A549 (cell line): Measurements from ENCODE around the gene KDELR3. TPM values are rescaled to one million over a fixed set of nuclear protein-coding genes. Genes with fewer than 3 reads are reported as not detected.

Experiments used
- ATAC-seq, 2 experiments: fragments of 200-7000 bp in 1 of 2; fragments of >200 bp in 1 of 2; cut with Nextera tagmentation in 1 of 2; cut with Tn5 transposase in 1 of 2; 3 replicates each; pipeline versions ENCODE4 v1.8.0 to v1.9.1; 2018 to 2020; ENCODE audit warnings: mild to moderate bottlenecking in 1 of 2, moderate library complexity in 1 of 2
- CTCF ChIA-PET: fragments of 300-600 bp; sonication (Branson Sonifier 250); formaldehyde crosslinking; extraction: SDS; loops from one replicate; lab custom pipeline; 2021; ENCODE audit warnings: antibody characterized with exemption, inconsistent platforms; lab: Yijun Ruan, JAX
- POLR2A ChIA-PET: fragments of 350-600 bp; formaldehyde crosslinking; extraction: SDS; loops from one replicate; lab custom pipeline; 2021; ENCODE audit warnings: antibody characterized with exemption, inconsistent platforms; lab: Yijun Ruan, JAX
- DNase-seq, 2 experiments: peaks; one replicate each; pipeline versions ENCODE4 v3.0.0 to v3.0.0-alpha.2; 2011 to 2016; ENCODE audit warnings: low read depth in 1 of 2, low spot score in 1 of 2
- FAIRE-seq: peaks from 2 replicates; lab custom pipeline; 2011; peaks lifted over from hg19 to GRCh38; lab: Jason Lieb, UNC
- H3K27ac ChIP-seq, 2 experiments: fragments of >200 bp; sonication (Bioruptor Twin); formaldehyde crosslinking; 3 replicates each; pipeline ENCODE4 v1.5.1; 2016 to 2017
- H3K4me1 ChIP-seq: fragments of >200 bp; sonication (Bioruptor Twin); formaldehyde crosslinking; 3 replicates; pipeline ENCODE4 v1.6.1; 2016
- H3K4me2 ChIP-seq: fragments of >200 bp; sonication (Bioruptor Twin); formaldehyde crosslinking; 3 replicates; pipeline ENCODE4 v1.6.1; 2016
- H3K4me3 ChIP-seq: fragments of >200 bp; sonication (Bioruptor Twin); formaldehyde crosslinking; 3 replicates; pipeline ENCODE4 v1.5.1; 2016
- H3K9me3 ChIP-seq: fragments of >200 bp; sonication (Bioruptor Twin); formaldehyde crosslinking; 3 replicates; pipeline ENCODE4 v1.6.1; 2016
- BHLHE40 ChIP-seq: IDR thresholded peaks from 2 replicates; pipeline ENCODE4 v1.6.1; 2012; ENCODE audit warnings: low read depth, low read length, inconsistent platforms
- CEBPB ChIP-seq, 2 experiments: fragments of >200 bp in 1 of 2; sonication (Bioruptor Twin) in 1 of 2; formaldehyde crosslinking in 1 of 2; IDR thresholded peaks; 2 replicates each; pipeline ENCODE4 v1.6.1; 2012 to 2016
- CHD2 ChIP-seq: fragments of 150-350 bp; IDR thresholded peaks from 2 replicates; pipeline ENCODE4 v1.6.1; 2014; ENCODE audit warnings: low read length; ENCODE audit not compliant: partially characterized antibody
- GATA3 ChIP-seq: IDR thresholded peaks from 2 replicates; pipeline ENCODE4 v1.6.1; 2012; ENCODE audit warnings: borderline replicate concordance
- HOXB13 ChIP-seq: fragments of 250-450 bp; sonication (Bioruptor Pico); IDR thresholded peaks from 2 replicates; pipeline ENCODE4 v1.5.0; 2020; ENCODE audit warnings: low read depth, mild to moderate bottlenecking, moderate library complexity
- HOXB5 ChIP-seq: fragments of 250-450 bp; sonication (Bioruptor Pico); IDR thresholded peaks from 2 replicates; pipeline ENCODE4 v1.5.0; 2020; ENCODE audit warnings: mild to moderate bottlenecking, moderate library complexity
- JUN ChIP-seq, 2 experiments: fragments of >200 bp; sonication (Bioruptor Twin); formaldehyde crosslinking; IDR thresholded peaks; 2 replicates in 1 of 2; 3 replicates in 1 of 2; pipeline ENCODE4 v1.6.1; 2016 to 2017
- JUNB ChIP-seq: fragments of >200 bp; sonication (Bioruptor Twin); formaldehyde crosslinking; IDR thresholded peaks from 2 replicates; pipeline ENCODE4 v1.6.1; 2016
- MYC ChIP-seq: IDR thresholded peaks from 2 replicates; pipeline ENCODE4 v1.6.1; 2012; ENCODE audit warnings: mild to moderate bottlenecking, inconsistent platforms, low read length, improper control_type of control experiment, borderline replicate concordance
- PHF8 ChIP-seq: fragments of 200-600 bp; sonication (generic); IDR thresholded peaks from 2 replicates; pipeline ENCODE4 v1.6.1; 2016; ENCODE audit warnings: low read depth, mild to moderate bottlenecking, antibody characterized with exemption, moderate library complexity, borderline replicate concordance
- POLR2A ChIP-seq: IDR thresholded peaks from 2 replicates; pipeline ENCODE4 v1.6.1; 2012; ENCODE audit warnings: mild to moderate bottlenecking, low read length
- RCOR1 ChIP-seq: fragments of 150-350 bp; IDR thresholded peaks from 2 replicates; pipeline ENCODE4 v1.6.1; 2014; ENCODE audit warnings: antibody characterized with exemption, low read length, low read depth
- TP53 ChIP-seq: fragments of 250-450 bp; sonication (Bioruptor Pico); IDR thresholded peaks from 2 replicates; pipeline ENCODE4 v1.5.0; 2021; ENCODE audit warnings: mild to moderate bottlenecking, moderate library complexity
- ZNF302 ChIP-seq: fragments of 250-450 bp; sonication (Bioruptor Pico); IDR thresholded peaks from 2 replicates; pipeline ENCODE4 v1.9.0; 2021; ENCODE audit warnings: inconsistent platforms, mild to moderate bottlenecking, moderate library complexity
- ZSCAN20 ChIP-seq: fragments of 250-450 bp; sonication (Bioruptor Pico); IDR thresholded peaks from 2 replicates; pipeline ENCODE4 v1.8.0; 2022; ENCODE audit warnings: mild to moderate bottlenecking, moderate library complexity
- WGBS: methylation state at CpG from one replicate; pipeline ENCODE4 v1.1.6; 2017; ENCODE audit errors: missing lambda C conversion rate; 5-methylcytosine and 5-hydroxymethylcytosine counted together
- polyA plus RNA-seq, 4 experiments: library from polyadenylated mRNA; depleted of rRNA in 3 of 4; stranded (reverse); fragments of >200 nt; fragmentation: RNase III in 1 of 4; extraction: RNeasy Plus Mini Kit Qiagen cat#74134 plus additional on column Dnase treatment in 1 of 4; gene quantifications; 2 replicates in 3 of 4; 3 replicates in 1 of 4; pipeline ENCODE4 v1.2.3, GENCODE V29; 2011 to 2017
- TF ChIP-seq, protein P1 (sequence below): fragments of 250-450 bp; sonication (Bioruptor Pico); IDR thresholded peaks from 2 replicates; pipeline ENCODE4 v1.5.0; 2021; ENCODE audit warnings: mild to moderate bottlenecking, moderate library complexity, borderline replicate concordance
- TF ChIP-seq, protein P2 (sequence below): IDR thresholded peaks from 2 replicates; pipeline ENCODE4 v1.6.1; 2012
- TF ChIP-seq, protein P3 (sequence below): fragments of >200 bp; sonication (Bioruptor Twin); formaldehyde crosslinking; IDR thresholded peaks from 3 replicates; pipeline ENCODE4 v1.6.1; 2016
- TF ChIP-seq, protein P4 (sequence below): IDR thresholded peaks from 2 replicates; pipeline ENCODE4 v1.6.1; 2012; ENCODE audit warnings: low read depth, borderline replicate concordance
- TF ChIP-seq, protein P5 (sequence below): IDR thresholded peaks from 2 replicates; pipeline ENCODE4 v1.6.1; 2012
- TF ChIP-seq, protein P6 (sequence below): fragments of 250-450 bp; sonication (Bioruptor Pico); IDR thresholded peaks from 2 replicates; pipeline ENCODE4 v1.5.0; 2020; ENCODE audit warnings: low read depth, mild to moderate bottlenecking, moderate library complexity

Gene KDELR3
- polyA plus RNA-seq, 2 of the 4 experiments (the other 2 are of a cell fraction) = 12.2 to 32.8 TPM

DNA sequence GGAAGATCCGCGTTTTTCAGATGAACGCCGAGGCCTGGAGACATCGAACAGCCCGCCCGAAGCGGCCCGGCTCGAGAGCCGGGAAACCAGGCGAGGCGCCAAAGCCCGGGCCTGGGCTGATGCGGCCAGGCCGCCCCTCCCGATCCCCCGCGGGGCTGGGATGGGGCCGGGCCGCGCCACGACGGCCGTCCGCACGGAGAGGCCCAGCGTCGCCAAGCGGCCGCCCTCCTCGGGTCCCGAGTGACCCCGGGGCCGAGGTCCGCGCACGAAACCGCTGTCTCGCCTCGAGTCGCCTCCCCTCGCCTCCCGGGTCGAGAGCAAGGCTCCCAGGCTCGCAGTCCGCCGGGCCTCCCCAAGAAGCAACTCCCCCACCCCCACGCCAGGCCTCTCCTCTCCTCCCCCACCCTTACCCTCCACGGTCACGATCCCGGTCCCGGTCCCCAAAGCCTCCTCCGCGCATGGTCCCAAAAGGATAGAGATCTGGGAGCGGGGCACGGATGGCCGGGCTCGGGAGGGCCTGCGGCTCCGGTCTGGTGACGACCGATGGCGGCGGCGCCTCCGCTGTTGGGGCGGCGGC, 37.7 kb downstream of the KDELR3 start:
- Histone ChIP-seq H3K4me3 (peak overlapping the region; percentile 92), H3K27ac (peak overlapping the region; percentile 99 to 100), H3K4me2 (peak overlapping the region; percentile 98), H3K9me3 (no peaks in the 10 kb centered on the region), H3K4me1 (peaks cover 28% of the 10 kb centered on the region; the same call in 2 of the 3 replicates)
- peak; percentile 71 to 72 for ATAC-seq
- FAIRE-seq = no peak
- CTCF ChIA-PET = no interaction called here
- TF ChIP-seq, protein P1, sequence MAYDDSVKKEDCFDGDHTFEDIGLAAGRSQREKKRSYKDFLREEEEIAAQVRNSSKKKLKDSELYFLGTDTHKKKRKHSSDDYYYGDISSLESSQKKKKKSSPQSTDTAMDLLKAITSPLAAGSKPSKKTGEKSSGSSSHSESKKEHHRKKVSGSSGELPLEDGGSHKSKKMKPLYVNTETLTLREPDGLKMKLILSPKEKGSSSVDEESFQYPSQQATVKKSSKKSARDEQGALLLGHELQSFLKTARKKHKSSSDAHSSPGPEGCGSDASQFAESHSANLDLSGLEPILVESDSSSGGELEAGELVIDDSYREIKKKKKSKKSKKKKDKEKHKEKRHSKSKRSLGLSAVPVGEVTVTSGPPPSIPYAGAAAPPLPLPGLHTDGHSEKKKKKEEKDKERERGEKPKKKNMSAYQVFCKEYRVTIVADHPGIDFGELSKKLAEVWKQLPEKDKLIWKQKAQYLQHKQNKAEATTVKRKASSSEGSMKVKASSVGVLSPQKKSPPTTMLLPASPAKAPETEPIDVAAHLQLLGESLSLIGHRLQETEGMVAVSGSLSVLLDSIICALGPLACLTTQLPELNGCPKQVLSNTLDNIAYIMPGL = no peak
- TF ChIP-seq POLR2A = 0 out of 2 replicates have a peak, but pooled peaks have one; percentile 20
- 0 out of 5 replicates have a peak, but pooled peaks of 1 of the 2 experiments have one; percentile 7 for TF ChIP-seq JUN (IDR thresholded peaks at IDR 0.05)
- no peak; the same call in 1 of the 2 replicates for TF ChIP-seq PHF8
- under 1% methylated on average over 19 of the region's 69 CpGs for WGBS
- POLR2A ChIA-PET = no interaction called here
- DNase-seq = peak; percentile 20 to 59

DNA sequence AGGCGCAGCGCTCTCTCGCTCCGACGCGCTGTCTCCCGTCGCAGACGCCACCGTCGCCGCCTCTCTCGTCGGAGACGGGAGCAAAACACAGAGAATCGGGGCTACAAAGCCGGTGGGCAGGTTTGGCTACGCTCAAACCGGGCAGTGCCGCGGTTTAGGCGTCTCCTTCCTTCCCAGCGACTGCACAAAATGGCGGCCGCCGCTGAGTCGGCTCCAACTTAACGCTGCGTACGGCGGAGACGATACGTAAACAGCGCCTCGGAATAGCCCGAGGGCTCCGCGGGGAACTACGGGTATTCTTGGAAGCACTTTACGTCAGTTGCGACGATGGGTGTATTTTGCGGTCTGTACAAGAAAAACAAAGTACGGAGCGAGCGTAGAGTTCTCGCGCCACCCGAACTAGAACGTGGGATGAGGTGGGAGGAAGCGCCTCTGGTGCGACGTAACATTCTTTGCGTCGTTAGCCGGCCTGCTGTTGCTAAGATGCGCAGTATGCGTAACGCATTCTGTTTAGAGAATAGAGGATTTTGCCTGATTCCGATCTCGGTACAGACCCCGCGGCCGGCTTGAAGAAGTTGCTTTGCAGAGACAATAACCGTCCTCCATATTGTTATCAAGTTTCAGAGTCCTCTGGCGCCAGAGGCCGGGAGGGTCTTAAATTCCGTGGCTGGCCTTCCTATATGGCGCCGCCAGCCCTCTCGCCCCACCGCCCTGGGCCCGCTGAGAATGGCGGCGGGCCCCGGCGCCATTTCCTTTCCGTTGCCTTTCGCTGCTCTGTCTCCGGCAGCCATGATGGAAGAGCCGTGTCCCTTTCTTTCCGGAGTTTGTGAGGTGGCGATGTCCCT, 38.4 kb downstream of the KDELR3 start, which contains the start of gene DDX17:
Gene DDX17 (minus strand): TSS at position 194 of the 845 bp plus-strand sequence.
- Histone ChIP-seq H3K4me3 (peak within 1 kb of the TSS; percentile 92), H3K4me1 (peaks cover 28% of the 10 kb centered on the region; the same call in 2 of the 3 replicates), H3K4me2 (peak within 1 kb of the TSS; percentile 98), H3K9me3 (no peaks in the 10 kb centered on the region), H3K27ac (peak within 1 kb of the TSS; percentile 99 to 100)
- ChIA-PET POLR2A (no interaction called here), CTCF (interaction anchor here (1.5 kb wide), 1 partner anchor 399 kb away, joined by 3 read pairs; no protein-coding TSS in a partner anchor)
- ATAC-seq = peak; percentile 89 to 92
- TF ChIP-seq, protein P1 = no peak
- TF ChIP-seq GATA3 (no peak), PHF8 (peak; percentile 82), ZNF302 (CRISPR knock-in tag) (no peak), TP53 (CRISPR knock-in tag) (0 out of 2 replicates have a peak, but pooled peaks have one; percentile 21), HOXB13 (CRISPR knock-in tag) (peak; percentile 67; the same call in 1 of the 2 replicates), CHD2 (no peak), BHLHE40 (no peak), MYC (no peak), JUN (IDR thresholded peaks at IDR 0.05) (peak; percentile 21 to 79; a peak in 4 of 5 replicates), JUNB (no peak), RCOR1 (no peak), POLR2A (peak; percentile 60), HOXB5 (CRISPR knock-in tag) (no peak), CEBPB (IDR thresholded peaks at IDR 0.05) (no peak), ZSCAN20 (CRISPR knock-in tag) (peak; percentile 58; the same call in 1 of the 2 replicates)
- TF ChIP-seq, protein P2, sequence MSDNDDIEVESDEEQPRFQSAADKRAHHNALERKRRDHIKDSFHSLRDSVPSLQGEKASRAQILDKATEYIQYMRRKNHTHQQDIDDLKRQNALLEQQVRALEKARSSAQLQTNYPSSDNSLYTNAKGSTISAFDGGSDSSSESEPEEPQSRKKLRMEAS = peak; percentile 31; the same call in 1 of the 2 replicates
- TF ChIP-seq, protein P3, sequence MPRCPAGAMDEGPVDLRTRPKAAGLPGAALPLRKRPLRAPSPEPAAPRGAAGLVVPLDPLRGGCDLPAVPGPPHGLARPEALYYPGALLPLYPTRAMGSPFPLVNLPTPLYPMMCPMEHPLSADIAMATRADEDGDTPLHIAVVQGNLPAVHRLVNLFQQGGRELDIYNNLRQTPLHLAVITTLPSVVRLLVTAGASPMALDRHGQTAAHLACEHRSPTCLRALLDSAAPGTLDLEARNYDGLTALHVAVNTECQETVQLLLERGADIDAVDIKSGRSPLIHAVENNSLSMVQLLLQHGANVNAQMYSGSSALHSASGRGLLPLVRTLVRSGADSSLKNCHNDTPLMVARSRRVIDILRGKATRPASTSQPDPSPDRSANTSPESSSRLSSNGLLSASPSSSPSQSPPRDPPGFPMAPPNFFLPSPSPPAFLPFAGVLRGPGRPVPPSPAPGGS = peak; percentile 68; the same call in 1 of the 3 replicates
- TF ChIP-seq, protein P4, sequence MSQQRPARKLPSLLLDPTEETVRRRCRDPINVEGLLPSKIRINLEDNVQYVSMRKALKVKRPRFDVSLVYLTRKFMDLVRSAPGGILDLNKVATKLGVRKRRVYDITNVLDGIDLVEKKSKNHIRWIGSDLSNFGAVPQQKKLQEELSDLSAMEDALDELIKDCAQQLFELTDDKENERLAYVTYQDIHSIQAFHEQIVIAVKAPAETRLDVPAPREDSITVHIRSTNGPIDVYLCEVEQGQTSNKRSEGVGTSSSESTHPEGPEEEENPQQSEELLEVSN = 0 out of 2 replicates have a peak, but pooled peaks have one; percentile 17
- TF ChIP-seq, protein P5, sequence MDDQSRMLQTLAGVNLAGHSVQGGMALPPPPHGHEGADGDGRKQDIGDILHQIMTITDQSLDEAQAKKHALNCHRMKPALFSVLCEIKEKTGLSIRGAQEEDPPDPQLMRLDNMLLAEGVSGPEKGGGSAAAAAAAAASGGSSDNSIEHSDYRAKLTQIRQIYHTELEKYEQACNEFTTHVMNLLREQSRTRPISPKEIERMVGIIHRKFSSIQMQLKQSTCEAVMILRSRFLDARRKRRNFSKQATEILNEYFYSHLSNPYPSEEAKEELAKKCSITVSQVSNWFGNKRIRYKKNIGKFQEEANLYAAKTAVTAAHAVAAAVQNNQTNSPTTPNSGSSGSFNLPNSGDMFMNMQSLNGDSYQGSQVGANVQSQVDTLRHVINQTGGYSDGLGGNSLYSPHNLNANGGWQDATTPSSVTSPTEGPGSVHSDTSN = no peak
- TF ChIP-seq, protein P6, sequence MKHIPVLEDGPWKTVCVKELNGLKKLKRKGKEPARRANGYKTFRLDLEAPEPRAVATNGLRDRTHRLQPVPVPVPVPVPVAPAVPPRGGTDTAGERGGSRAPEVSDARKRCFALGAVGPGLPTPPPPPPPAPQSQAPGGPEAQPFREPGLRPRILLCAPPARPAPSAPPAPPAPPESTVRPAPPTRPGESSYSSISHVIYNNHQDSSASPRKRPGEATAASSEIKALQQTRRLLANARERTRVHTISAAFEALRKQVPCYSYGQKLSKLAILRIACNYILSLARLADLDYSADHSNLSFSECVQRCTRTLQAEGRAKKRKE (CRISPR knock-in tag) = peak; percentile 42; the same call in 1 of the 2 replicates
- peak; percentile 85 to 91 for DNase-seq
- 2% methylated on average over 45 of the region's 83 CpGs for WGBS
- FAIRE-seq = no peak
